Ureter (tissue), 1 donor: Measurements from ENCODE around the gene HELZ. TPM values are rescaled to one million over a fixed set of nuclear protein-coding genes. Genes with fewer than 3 reads are reported as not detected.
A peak's percentile ranks its signal among the peaks of the same experiment; 100 is the strongest.
"Not testable (repeated sequence)": the region's sequence is repeated elsewhere in the genome, so short reads cannot be mapped to it uniquely, and the experiment has no call there.

ENCODE experiments used
- DNase-seq: peaks from one replicate; pipeline ENCODE4 v3.0.0-alpha.2; 2020; ENCODE audit warnings: low spot score
- total RNA-seq: library from RNA; stranded (reverse); gene quantifications from one replicate; pipeline ENCODE4 v1.2.4, GENCODE V29; 2023
- donor health status: DM: yes; HTN: yes; CAD: no.

HELZ gene, protein sequence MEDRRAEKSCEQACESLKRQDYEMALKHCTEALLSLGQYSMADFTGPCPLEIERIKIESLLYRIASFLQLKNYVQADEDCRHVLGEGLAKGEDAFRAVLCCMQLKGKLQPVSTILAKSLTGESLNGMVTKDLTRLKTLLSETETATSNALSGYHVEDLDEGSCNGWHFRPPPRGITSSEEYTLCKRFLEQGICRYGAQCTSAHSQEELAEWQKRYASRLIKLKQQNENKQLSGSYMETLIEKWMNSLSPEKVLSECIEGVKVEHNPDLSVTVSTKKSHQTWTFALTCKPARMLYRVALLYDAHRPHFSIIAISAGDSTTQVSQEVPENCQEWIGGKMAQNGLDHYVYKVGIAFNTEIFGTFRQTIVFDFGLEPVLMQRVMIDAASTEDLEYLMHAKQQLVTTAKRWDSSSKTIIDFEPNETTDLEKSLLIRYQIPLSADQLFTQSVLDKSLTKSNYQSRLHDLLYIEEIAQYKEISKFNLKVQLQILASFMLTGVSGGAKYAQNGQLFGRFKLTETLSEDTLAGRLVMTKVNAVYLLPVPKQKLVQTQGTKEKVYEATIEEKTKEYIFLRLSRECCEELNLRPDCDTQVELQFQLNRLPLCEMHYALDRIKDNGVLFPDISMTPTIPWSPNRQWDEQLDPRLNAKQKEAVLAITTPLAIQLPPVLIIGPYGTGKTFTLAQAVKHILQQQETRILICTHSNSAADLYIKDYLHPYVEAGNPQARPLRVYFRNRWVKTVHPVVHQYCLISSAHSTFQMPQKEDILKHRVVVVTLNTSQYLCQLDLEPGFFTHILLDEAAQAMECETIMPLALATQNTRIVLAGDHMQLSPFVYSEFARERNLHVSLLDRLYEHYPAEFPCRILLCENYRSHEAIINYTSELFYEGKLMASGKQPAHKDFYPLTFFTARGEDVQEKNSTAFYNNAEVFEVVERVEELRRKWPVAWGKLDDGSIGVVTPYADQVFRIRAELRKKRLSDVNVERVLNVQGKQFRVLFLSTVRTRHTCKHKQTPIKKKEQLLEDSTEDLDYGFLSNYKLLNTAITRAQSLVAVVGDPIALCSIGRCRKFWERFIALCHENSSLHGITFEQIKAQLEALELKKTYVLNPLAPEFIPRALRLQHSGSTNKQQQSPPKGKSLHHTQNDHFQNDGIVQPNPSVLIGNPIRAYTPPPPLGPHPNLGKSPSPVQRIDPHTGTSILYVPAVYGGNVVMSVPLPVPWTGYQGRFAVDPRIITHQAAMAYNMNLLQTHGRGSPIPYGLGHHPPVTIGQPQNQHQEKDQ (N-terminal part only)
- total RNA-seq = 68.4 TPM

DNA sequence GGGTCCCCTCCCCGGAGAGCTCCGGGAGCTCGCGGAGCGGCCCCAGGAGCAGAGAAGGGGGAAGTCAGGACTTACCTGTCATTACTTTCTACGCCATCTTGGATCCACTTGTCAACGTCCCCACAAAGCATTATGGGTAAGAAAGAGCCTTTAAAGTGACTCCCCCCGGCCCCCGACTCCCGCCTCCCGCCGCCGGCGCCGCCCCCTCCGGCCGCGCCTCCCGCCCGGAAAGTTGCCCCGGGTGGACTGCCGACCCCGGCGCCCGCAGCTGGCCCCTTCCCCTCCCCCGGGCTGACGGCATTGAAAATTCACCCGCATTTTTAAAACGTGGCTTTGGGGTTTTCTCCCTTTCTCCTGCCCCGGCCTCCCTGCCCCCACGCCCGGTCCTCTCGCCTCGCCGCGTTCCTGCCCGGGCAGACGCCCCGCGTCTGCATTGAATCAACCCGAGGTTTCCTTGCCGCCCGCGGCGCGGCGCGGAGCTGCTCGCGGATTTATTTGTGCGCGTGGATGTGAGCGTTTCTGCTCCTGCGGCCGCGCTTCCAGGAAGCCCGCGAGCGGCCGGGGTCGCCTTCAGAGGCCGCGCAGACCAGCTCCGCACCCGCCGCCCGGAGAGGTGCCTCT is at the start of gene HELZ:
Gene HELZ (minus strand): TSS at position 124 of the 621 bp plus-strand sequence. CDS start 26,392 bp downstream, outside the sequence.
- DNase-seq = peak; percentile 78

DNA sequence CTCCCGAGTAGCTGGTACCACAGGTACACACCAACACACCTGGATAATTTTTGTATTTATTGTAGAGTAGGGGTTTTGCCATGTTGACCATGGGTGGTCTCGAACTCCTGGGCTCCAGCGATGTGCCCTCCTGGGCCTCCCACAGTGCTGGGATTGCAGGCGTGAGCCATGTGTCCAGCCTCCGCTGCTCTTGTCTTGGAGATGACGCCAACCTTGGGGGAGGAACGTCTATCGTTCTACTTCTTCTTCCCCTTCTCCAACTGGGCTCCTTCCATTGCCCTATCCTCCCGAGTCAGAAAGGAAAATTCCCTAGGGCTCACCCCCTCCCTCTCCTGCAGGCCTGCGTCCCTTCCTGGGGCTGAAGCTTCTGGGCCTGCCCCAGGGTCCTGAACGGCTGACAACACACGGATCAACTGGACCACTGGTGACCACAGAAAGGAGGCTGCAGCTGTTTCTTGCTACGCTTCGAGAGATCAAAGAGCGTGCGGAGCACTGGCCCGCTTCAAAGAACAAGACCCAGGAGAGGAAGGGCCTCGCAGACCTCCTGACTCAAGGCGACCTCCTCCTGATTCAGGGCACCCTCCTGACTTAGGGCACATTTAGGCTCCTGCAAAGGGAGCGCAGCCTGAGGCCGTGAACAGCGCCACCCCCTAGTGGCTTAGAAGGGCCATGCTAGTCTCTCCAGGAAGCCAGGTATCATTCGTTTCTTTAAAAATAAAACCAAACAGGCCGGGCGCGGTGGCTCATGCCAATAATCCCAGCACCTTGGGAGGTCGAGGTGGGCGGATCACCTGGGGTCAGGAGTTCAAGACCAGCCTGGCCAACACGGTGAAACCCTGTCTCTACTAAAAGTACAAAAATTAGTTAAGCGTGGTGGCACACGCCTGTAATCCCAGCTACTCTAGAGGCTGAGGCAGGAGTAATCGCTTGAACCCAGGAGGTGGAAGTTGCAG is 48.5 kb upstream of the HELZ start:
- peak; percentile 60 for DNase-seq

DNA sequence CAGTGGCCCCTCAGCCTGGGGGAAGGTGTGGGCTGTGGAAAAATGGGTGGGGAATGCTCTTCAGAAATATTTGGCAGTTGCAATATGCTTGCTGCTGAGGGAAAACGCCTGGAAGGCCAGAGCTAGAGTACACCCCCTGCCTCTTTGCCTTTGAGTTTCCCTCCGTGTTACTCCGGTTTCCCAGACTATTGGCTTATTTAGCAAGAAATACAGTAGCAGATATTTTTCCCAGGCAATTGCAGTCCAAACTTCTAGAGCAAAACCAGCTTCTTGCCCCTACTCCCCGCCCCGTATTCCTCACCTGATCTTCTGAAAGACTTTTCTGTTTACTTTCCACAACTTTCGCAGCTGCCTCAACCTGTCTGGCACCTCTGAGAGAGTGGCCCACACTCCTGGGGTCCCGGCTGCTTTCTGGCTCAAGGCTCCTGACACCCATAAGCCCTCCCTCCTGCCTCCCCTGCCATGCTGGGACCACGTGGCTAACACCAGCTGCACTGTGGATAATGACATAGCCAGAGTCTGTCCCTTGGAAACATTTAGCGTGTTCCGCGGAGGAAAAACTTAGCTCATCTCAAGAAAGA is 45.8 kb upstream of the HELZ start:
- no peak for DNase-seq

DNA sequence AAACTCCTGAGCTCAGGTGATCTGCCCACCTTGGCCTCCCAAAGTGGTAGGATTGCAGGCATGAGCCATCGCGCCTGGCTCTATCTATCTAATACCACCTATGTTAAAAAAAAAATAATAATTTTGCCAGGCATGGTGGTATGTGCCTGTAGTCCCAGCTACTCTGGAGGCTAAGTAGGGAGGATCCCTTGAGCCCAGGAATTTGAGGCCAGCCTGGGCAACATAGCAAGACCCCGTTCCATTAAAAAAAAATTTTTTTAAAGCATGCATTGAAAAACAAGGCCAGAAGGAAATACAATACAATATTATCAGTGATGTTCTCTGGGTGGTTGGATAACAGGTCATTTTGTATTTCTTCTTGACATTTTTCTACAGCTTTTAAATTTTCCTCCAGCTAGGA is 45.2 kb upstream of the HELZ start:
- no peak for DNase-seq

DNA sequence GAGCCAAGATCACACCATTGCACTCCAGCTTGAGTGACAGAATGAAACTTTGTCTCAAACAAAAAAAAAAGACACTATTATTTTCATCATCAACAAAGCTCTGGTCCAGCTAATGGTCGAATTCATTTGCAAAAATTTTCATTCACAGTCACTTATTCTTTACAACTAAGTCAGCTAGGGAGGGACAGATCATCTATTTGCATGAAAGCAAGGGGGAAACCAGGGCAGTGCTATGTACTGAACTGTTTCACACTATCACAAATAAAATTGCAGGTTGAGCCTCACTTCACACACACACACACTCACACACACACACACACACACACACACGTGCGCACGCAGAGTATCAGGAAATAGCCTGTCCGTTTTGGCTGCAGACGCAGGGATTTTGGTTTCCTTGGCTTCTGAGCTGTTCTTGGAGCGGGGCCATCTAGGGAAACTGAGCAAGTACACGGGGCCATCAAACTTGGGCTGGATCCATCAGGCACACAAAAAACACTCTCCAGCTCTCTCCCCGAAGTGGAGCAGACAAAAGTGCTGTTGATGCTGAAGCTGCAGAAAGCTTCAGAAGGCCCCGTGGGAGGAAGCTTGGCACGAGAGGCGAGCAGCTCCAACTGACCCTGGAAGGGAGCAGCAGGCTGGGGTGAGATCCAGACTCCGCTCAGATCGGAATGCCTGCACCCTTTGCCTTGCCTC is 44.3 kb upstream of the HELZ start:
- peak; percentile 65 for DNase-seq

DNA sequence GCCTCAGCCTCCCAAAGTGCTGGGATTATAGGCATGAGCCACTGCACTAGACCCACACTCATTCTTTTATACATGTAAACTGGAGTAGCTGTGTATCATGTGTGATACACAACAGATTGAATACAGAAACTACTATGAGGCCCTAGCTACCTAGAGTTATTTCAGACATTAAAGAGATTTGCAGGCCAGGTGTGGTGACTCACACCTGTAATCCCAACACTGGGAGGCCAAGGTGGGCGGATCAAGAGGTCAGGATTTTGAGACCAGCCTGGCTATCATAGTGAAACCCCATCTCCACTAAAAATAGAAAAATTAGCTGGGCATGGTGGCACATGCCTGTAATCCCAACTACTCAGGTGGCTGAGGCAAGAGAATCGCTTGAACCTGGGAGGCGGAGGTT is 41.8 kb upstream of the HELZ start:
- DNase-seq = not testable (repeated sequence)

DNA sequence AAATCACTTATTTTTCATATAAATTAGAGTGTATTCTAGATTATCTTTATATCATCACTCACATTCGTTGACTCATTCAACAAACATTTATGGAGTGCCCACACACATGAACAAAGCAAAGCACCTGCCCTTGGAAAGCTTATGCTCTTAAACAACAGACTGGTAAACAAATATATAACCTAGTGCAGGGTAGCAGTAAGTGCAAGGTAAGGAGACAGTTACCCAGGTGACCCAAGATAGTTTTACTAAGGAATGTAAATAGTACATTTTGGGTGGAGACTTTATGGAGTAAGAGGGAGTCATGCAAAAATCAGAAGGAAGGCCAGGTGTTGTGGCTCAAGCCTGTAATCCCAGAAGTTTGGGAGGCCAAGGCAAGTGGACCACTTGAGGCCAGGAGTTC is 40.4 kb upstream of the HELZ start:
- DNase-seq = no peak

DNA sequence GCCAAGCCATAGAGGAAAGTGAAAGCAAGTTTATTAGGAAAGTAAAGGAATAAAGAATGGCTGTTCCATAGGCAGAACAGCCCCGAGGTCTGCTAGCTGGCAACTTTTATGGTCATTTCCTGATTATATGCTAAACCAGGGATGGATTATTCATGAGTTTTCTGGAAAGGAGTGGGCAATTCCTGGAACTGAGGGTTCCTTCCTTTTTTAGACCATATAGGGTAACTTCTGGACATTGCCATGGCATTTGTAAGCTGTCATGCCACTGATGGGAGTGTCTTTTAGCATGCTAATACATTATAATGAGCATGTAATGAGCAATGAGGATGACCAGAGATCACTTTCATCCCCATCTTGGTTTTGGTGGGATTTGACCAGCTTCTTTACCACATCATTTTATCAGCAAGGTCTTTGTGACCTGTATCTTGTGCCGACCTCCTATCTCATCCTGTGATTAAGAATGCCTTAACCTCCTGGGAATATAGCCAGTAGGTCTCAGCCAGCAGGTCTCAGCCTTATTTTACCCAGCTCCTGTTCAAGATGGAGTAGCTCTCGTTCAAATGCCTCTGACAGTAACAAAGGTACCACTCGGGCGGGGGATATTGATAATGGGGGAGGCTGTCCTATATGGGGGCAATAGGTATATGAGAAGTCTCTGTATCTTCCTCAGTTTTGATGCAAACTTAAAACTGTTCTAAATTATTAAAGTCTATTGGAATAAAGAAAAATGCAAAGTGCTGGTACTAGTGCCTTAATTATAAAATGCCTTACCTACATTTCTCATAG is 38.9 kb upstream of the HELZ start:
- no peak for DNase-seq

DNA sequence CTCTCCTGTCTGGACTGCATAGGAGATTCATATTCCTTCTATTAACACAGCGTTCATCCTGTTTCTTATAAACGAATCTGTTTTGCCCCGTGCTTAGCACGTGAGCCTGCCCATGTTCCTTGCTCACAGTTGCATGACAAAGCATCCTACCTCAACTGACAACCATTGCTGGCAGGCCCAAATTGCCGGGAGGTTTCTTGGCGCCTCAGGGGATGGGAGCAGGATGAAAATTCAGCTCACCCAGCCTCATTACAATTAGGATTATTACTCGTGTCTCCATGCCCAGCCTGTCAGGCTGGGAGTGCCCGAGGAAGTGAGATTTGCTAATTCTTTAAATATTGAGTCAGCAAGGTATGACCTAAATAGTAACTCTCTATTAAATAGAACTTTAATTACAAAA is 36.7 kb upstream of the HELZ start:
- DNase-seq = no peak

DNA sequence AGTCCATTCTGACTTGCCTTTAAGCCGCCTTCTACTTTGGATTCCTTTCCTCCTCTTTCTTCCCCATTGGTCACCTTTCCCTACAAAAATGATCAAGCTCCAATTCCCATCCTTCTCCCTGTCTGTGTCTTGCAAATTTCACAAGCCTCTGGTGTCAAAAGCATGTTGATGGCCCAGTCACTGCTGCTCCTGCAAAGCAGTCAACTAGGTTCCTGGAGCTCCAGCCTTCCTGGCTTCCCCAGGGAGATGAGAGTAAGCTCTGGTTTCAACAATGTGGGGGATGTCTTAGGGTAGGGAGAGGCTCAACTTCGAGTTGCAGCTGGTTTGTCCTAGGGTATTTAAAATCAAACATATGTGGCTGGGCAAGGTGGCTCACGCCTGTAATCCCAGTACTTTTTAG is 36.1 kb upstream of the HELZ start:
- no peak for DNase-seq

DNA sequence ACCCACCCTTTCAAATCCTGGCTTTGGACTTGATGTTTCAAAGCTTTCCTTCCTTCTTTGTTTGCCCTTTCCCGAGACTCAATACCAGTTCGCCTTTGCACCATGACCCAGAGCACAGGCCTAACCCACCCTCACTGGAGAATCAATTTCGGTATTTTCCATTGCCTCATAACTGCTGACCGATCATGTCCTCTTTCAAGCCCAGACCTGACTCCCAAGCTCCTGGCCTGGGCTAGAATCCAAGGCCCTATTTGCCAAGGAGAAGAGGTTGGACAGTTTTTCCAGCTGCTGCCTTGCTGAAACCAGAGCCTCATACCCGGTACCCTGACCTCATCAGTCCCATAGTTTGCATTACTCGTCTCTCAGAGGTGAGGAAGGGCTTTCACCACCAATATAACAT is 35.3 kb upstream of the HELZ start:
- DNase-seq = peak; percentile 65

DNA sequence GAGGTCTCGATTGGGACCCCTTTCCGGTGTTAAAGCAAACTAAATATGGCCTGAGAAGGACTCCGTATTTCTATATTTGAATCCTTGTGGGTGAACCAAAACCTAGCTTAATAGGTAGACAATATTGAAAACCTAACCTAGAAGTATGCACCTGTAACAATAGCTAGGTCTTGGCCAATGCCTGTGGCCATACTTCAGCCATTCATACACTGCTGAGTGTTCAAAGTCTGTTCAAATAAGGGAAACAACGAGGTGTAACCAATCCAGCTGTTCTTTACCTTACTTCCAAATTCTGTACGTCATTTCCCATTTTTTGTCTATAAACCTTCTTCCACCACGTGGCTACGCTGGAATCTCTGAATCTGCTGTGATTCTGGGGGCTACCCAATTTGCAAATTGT is 34.1 kb upstream of the HELZ start:
- DNase-seq = no peak

DNA sequence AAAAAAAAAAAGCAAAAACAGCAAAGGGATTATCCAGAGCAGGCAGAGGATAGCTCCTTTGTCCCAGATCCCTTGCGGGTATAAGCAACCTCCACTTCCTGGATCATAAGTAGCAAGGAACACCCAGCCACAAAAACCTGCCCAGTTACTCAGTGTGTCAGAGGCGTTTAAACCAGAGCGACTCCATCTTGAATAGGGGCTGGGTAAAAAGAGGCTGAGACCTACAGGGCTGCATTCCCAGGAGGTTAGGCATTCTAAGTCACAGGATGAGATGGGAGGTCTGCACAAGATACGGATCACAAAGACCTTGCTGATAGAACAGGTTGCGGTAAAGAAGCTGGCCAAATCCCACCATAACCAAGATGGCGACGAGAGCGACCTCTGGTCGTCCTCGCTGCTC is 33.4 kb upstream of the HELZ start:
- DNase-seq = no peak

DNA sequence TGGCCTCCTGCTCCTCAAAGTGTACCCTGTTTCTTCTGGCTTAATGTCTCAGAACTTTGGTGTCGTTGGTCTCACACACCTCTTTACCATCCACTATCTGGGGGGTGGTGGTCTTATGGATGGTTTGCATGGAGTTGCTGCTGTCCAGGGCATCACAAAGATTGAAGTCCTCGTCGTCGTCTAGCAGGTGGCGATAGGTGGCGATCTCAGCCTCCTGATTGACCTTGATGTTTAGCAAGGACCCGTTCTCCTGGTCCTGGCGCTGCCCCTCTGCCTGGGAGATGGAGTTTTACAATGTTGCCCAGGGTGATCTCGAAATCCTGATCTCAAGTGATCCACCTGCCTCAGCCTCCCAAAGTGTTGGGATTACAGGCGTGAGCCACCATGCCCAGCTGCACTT is 31.1 kb upstream of the HELZ start:
- no peak for DNase-seq

DNA sequence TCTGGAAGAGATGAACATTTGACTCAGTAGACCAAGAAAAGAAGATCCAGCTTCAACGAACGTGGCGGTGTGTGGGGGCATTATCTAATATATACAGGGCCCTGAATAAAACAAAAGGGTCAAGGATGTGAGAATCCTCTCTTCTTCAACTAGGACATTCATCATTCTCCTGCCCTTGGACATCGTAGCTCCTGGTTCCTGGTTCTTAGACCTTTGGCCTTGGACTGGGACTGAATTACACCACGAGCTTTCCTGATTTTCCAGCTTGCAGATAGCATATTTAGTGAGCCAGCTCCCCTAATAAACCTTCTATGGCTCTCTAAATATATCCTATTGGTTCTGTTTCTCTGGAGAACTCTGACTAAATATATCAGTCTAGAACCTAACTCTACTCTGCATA is 29.5 kb upstream of the HELZ start:
- DNase-seq = no peak

DNA sequence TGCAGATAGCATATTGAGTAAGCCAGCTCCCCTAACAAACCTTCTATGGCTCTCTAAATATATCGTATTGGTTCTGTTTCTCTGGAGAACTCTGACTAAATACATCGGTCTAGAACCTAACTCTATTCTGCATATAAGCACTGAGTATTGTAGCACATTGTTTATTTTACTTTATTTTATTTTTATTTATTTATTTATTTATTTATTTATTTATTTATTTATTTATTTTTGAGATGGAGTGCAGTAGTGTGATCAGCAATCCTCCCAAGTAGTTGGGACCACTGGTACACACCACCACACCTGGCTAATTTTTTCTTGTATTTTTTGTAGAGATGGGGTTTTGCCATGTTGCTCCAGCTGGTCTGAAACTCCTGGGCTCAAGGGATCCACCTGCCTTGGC is 28.9 kb upstream of the HELZ start:
- DNase-seq = no peak

DNA sequence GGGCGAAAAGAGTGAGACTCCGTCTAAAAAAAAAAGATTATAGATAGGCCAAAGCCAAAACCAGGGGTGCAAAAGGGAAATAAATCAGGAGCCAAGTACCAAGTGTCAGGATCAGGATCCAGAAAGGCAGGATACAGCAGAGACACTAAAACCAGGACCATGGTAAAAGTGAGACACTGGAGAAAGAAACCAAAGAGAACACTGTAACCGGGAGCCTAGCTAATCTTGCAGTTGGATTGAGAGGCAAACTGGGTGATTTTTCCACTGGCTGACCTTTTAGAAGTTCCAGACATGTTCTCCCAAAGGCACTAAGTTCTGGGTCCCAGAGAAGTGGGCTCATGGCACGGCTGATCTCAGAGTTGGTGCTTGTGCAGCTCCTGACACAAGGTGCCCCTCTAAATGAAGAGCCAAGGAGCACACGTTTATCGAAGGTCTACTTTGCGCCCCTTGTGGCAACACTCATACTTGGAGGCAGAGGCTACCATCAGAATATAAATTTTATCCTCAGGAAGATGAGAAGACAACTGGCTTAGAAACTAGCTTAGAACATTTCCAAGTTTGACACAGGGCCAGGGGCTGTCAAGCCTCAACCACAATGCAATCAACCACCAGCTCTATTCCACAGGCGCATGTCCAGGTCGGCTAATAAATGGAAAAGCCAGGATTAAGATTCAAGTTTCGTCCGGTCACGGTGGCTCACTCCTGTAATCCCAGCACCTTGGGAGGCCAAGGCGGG is 27.5 kb upstream of the HELZ start:
- DNase-seq = no peak

DNA sequence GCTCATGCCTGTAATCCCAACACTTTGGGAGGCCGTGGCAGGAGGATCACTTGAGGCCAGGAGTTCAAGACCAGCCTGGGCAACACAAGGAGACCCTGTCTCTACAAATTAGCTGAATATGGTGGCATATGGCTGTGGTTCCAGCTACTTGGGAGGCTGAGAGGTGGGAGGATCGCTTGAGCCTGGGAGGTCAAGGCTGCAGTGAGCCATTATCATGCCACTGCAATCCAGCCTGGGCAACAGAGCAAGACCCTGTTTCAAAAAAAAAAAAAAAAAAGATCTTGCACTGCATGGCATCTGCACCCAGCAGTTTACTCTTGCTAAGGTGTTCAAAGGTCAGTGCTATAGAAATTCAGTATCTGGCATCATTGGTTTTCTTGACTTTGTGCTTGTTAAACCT is 26.2 kb upstream of the HELZ start:
- DNase-seq = not testable (repeated sequence)
